Measurements from ENCODE around the gene P2RY8.
"Not testable (repeated sequence)": the region's sequence is repeated elsewhere in the genome, so short reads cannot be mapped to it uniquely, and the experiment has no call there.

The P2RY8 gene

GRCh38 chrX:1476682-1477081, 60.3 kb downstream of the P2RY8 start:
- no peak overlapping the region for H3K4me3 ChIP-seq (ENCODE audit: low read length)
- no peak for DNase-seq (ENCODE audit: low read depth)
- TF ChIP-seq, protein P1, sequence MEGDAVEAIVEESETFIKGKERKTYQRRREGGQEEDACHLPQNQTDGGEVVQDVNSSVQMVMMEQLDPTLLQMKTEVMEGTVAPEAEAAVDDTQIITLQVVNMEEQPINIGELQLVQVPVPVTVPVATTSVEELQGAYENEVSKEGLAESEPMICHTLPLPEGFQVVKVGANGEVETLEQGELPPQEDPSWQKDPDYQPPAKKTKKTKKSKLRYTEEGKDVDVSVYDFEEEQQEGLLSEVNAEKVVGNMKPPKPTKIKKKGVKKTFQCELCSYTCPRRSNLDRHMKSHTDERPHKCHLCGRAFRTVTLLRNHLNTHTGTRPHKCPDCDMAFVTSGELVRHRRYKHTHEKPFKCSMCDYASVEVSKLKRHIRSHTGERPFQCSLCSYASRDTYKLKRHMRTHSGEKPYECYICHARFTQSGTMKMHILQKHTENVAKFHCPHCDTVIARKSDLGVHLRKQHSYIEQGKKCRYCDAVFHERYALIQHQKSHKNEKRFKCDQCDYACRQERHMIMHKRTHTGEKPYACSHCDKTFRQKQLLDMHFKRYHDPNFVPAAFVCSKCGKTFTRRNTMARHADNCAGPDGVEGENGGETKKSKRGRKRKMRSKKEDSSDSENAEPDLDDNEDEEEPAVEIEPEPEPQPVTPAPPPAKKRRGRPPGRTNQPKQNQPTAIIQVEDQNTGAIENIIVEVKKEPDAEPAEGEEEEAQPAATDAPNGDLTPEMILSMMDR (conservative IDR thresholded peaks at IDR 0.05; ENCODE audit: low read depth, low read length): no peak

DNA sequence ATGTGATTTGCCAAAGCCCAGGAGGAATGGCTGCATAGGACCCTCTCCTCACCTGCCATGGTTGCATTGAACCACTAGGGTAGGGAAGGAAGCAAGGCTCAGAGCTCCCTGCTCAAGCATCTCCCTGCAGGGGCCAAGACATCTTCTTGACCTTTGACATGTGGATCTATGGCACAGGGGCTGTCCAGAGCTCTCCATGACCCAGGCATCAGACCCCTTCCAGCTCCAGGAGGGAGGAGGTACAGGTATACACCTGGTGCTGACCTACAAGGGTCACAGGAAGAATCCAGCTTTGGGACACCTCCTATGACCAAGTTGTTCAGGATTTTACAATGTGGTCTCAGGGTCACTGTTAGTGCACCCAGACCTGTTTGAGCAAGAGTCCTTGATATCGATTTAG, 61.1 kb downstream of the P2RY8 start:
- DNase-seq (ENCODE audit: low read depth): no peak
- TF ChIP-seq, protein P1 (conservative IDR thresholded peaks at IDR 0.05; ENCODE audit: low read depth, low read length): no peak
- H3K4me3 ChIP-seq (ENCODE audit: low read length): no peak overlapping the region

- TF ChIP-seq, protein P1 (conservative IDR thresholded peaks at IDR 0.05; ENCODE audit: low read depth, low read length): no peak
- no peak for DNase-seq (ENCODE audit: low read depth)
- H3K4me3 ChIP-seq (ENCODE audit: low read length): no peak overlapping the region
Observed at GRCh38 chrX:1475481-1475880, 61.5 kb downstream of the P2RY8 start.

DNA sequence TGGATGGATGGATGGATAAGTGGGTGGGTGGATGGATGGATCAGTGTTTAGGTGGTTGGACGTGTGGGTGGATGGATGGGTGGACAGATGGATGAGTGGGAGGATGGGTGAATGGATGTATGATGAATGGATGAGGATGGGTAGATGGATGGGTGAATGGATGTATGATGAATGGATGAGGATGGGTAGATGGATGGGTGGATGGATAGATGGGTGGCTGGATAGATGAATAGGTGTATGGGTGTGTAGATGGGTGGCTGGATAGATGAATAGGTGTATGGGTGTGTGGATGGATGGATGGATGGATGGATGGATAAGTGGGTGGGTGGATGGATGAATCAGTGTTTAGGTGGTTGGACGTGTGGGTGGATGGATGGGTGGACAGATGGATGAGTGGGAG, 62.4 kb downstream of the P2RY8 start:
- H3K4me3 ChIP-seq (ENCODE audit: low read length); DNase-seq (ENCODE audit: low read depth): not testable (repeated sequence)

GRCh38 chrX:1472975-1473374, 64.0 kb downstream of the P2RY8 start:
- no peak for DNase-seq (ENCODE audit: low read depth)
- H3K4me3 ChIP-seq (ENCODE audit: low read length): no peak overlapping the region
- TF ChIP-seq, protein P1 (conservative IDR thresholded peaks at IDR 0.05; ENCODE audit: low read depth, low read length): no peak

DNA sequence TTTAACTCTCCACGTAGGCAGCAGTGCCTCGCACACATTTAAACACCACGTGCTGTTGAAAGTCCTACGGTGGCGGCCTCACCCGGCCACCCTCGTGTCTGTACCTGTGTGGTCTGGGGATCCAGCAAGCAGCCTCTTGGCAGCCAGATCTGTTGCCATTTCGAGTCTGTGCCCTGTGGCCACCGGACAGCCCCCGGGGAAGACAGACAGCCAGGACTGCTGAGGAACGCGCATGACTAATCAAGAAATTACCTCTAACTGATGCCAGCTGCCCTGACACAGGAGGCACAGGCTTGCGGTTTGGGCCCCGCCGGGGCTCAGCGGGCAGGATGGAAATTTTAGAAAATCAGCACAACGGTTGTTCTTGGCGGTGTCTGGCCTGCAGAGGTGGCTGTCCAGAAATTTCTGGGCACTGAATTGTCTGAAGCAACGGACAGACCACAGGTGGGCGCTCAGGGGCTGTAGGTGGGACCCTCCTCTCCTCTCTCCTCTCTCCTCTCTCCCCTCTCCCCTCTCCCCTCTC, 68.7 kb downstream of the P2RY8 start:
- no peak overlapping the region for H3K4me3 ChIP-seq (ENCODE audit: low read length)
- DNase-seq (ENCODE audit: low read depth): no peak
- TF ChIP-seq, protein P1 (conservative IDR thresholded peaks at IDR 0.05; ENCODE audit: low read depth, low read length): no peak

GRCh38 chrX:1466971-1467561, 69.9 kb downstream of the P2RY8 start:
- no peak for DNase-seq (ENCODE audit: low read depth)
- no peak overlapping the region for H3K4me3 ChIP-seq (ENCODE audit: low read length)
- TF ChIP-seq, protein P1 (conservative IDR thresholded peaks at IDR 0.05; ENCODE audit: low read depth, low read length): no peak

Measured in retinal pigment epithelial cell (primary cell).